HCEC 1CT (cell line): ENCODE results near the gene PPM1H.

Experiments used
- DNase-seq: peaks from one replicate; pipeline ENCODE4 v3.0.0-alpha.2; 2017

Gene PPM1H

DNA sequence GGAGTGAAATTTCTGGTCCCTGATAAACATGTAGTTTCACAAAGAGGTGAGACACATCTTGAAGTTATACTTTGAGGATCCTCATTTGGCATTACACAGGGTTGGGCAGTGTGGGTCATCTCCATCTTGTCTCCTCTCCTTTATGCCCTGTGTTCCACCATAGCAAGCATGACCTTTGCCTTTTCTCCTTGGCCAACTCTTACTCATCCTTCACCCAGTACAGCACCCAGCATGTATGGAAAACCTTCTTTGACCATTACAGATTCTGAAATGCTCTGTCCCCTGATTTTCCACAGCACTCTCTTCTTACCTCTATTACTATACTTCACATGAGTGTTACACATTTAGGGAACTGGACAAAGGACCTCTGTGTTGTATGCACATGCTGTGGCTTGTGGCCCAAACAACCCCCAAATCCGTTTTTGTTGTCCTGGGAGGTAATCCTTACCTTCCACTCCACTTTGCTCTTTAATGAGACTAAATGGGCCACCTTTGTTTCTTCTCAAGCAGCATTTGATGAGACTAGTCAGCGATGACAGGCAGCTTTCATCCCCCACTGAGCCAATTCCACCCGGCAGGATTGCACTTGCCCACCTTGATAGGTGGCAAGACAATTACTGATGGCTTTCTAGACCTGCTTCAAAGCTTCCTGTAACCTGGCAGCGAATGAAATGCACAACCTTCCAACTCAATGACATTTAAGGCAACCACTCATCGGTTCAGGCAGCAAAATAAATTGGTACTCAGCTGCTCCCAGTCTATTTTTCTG lies 304.8 kb downstream of the PPM1H start:
- no peak for DNase-seq

- no peak for DNase-seq
Observed at GRCh38 chr12:62629413-62629812, 305.5 kb downstream of the PPM1H start.

GRCh38 chr12:62627181-62627580 lies 307.8 kb downstream of the PPM1H start:
- no peak for DNase-seq

DNA sequence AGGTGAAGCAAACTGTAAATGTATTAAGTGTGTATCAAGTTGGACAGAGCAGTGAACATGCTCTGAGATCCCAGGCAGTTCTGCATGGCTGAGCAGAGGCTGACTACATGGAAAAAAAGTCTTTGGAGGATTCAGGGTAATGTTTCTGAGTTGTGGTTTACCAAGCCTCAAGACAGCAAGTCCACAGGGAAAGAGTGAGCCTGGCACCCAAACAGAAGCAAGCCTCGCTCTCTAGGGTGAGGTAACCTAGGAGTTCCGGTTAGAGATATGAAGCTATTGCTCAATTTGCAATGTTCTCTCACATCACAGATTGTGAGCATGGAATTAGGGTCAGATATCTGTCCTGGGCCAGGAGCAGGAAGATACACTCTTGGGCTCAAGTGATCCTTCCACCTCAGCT lies 309.7 kb downstream of the PPM1H start:
- no peak for DNase-seq

- no peak for DNase-seq
Observed at GRCh38 chr12:62622177-62622576, 312.8 kb downstream of the PPM1H start.

- no peak for DNase-seq
Observed at GRCh38 chr12:62621101-62621638, 313.8 kb downstream of the PPM1H start.

- no peak for DNase-seq
Observed at GRCh38 chr12:62618930-62619329, 316.0 kb downstream of the PPM1H start.

GRCh38 chr12:62618319-62618718 lies 316.6 kb downstream of the PPM1H start:
- no peak for DNase-seq

DNA sequence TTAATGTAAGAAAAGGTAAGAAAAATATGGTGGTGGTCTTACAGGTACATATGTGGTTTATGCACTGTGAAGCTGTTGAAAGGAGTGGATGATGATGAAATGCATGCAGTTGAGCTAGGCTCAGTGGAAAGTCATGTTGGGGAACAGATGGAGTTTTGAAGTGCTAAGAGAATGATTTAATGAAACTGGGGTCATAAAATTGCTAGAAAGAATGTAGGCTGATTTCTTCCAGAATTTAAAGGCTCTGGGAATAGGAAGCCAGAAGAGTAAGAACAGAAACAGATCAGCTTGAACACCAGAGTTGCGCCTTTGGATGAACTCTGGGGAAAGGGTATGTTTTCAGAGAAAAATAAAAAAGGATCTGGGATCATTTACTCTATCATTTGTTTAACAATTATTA lies 321.9 kb downstream of the PPM1H start:
- DNase-seq, result no peak

DNA sequence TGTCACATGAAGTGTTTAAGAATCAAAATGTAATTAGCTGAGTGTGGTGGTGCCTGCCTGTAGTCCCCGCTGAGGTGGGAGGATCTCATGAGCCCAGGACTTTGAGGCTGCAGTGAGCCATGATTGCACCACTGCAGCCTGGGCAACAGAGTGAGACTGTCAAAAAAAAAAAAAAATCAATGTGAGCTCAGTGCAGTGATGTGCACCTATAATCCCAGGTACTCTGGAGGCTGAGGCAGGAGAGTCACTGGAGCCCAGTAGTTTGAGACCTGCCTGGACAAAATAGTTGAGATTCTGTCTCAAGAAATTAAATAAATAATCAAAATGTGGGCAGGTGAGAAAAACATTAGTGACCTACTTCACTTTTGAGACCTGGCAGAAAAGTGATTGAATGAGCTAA lies 328.3 kb downstream of the PPM1H start:
- DNase-seq, result no peak

GRCh38 chr12:62605981-62606380 lies 329.0 kb downstream of the PPM1H start:
- DNase-seq, result no peak

DNA sequence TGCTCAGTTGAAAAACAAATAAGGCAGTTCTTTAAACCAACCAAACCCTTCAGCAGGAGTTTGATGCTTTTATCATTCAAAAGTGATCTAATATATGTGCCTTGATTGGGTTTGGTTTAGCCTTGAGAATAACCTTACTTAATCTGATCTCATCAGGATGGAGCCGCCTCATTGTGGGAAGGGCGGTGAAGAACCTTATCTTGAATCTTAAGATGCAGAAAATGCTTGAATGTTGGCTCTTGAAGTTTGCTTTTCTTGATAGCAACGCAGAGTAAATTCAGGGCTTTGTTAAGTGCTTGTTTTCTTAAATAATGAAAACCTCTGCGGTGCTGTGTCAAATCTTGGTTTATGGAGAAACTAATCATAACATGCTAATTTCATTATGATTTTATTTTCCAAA lies 330.1 kb downstream of the PPM1H start:
- DNase-seq, result no peak

- DNase-seq, result no peak
Observed at GRCh38 chr12:62604373-62604772, 330.6 kb downstream of the PPM1H start.

DNA sequence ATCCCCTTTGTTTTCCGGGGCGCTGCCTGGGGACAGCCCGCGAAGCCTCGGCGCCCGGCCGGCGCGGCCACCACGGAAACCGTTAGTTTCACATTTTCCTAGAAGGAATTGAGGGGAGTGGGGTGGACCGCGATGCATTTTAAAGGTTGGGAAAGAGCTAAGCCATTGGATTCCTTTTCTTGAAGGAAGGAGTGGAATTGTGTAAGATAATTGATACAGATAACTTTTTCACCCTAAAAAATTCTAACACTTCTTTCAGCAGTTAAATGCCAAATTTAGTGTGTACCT lies 331.2 kb downstream of the PPM1H start:
- no peak for DNase-seq

- DNase-seq, result peak; percentile 89
Observed at GRCh38 chr12:62603061-62603810, 331.7 kb downstream of the PPM1H start.

DNA sequence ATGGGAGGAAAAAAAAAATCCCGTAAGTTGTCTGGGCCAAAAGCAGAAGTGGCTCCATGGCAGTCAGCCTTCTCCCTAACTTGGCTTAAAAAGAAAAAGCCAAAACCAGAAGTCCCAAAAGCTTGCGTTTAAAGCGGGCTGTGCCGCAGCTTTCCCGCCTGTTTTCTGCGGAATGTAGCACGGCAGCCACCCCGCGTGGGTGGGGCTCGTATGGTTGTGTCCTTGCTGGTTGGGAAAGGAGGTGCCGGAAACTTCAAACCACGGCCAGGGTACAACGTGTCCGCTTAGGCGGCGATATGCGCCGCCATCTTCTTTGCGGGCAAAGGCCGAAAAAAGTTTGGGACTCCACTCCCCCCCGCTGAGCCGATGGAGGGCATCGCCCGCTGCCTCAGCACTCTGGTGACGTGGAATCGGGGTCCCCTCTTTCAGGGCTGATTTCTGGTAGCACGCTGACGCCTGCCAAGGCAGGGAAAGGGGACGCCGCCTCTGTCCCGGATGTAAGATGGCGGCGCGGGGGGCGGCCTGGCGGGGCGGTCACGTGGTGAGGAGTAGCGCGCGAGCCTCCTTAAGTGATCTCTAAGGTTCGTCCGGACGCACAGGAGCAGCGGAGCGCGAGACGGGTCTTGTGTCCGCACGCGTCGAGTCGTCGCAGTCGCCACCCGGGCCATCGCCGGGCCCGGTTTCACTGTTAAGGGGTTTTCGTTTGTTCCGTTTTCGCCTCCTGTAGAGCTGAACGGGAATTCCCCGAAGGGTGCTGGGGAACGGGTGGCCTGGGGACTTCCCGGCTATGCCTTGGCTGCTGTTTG lies 332.5 kb downstream of the PPM1H start:
- peak; percentile 92 for DNase-seq

- no peak for DNase-seq
Observed at GRCh38 chr12:62601765-62602164, 333.2 kb downstream of the PPM1H start.

GRCh38 chr12:62599854-62600437 lies 335.0 kb downstream of the PPM1H start:
- DNase-seq, result peak; percentile 22

- DNase-seq, result no peak
Observed at GRCh38 chr12:62598846-62599245, 336.1 kb downstream of the PPM1H start.

GRCh38 chr12:62597253-62597652 lies 337.7 kb downstream of the PPM1H start:
- no peak for DNase-seq
